GM10266 (cell line): Measurements from ENCODE around the gene HMCN2.

Experiments
- DNase-seq: peaks from one replicate; pipeline ENCODE4 v3.0.0; 2012; ENCODE audit errors: extremely low spot score
- CTCF ChIP-seq: IDR thresholded peaks from 2 replicates; pipeline ENCODE4 v1.5.1; 2012; ENCODE audit warnings: mild to moderate bottlenecking, low read depth; ENCODE audit not compliant: control insufficient read depth, insufficient read depth; ENCODE audit errors: missing control alignments

The HMCN2 gene

GRCh38 chr9:130426883-130427282 lies 161.3 kb downstream of the HMCN2 start:
- no peak for TF ChIP-seq CTCF
- no peak for DNase-seq

- no peak for TF ChIP-seq CTCF
- DNase-seq = no peak
Observed at GRCh38 chr9:130427326-130427725, 161.8 kb downstream of the HMCN2 start.

GRCh38 chr9:130428086-130428665 lies 162.6 kb downstream of the HMCN2 start:
- no peak for DNase-seq
- no peak for TF ChIP-seq CTCF

GRCh38 chr9:130429381-130429780 lies 163.8 kb downstream of the HMCN2 start:
- no peak for DNase-seq
- TF ChIP-seq CTCF = no peak

- no peak for DNase-seq
- no peak for TF ChIP-seq CTCF
Observed at GRCh38 chr9:130429831-130430230, 164.3 kb downstream of the HMCN2 start.

GRCh38 chr9:130430232-130430631 lies 164.7 kb downstream of the HMCN2 start:
- TF ChIP-seq CTCF = no peak
- DNase-seq = no peak

GRCh38 chr9:130430734-130431535 lies 165.4 kb downstream of the HMCN2 start:
- no peak for TF ChIP-seq CTCF
- DNase-seq = no peak
